Measurements from ENCODE around the gene SPEN. TPM values are rescaled to one million over a fixed set of nuclear protein-coding genes. Genes with fewer than 3 reads are reported as not detected.

Gene SPEN
- 25.6 and 63.0 TPM in 2 replicates for total RNA-seq

GRCh38 chr1:15847100-15847892 lies at the start of gene SPEN:
Gene SPEN (plus strand): TSS chr1:15847707. CDS start chr1:15848068, 361 bp downstream.

GRCh38 chr1:15807549-15807948 lies 40.0 kb upstream of the SPEN start, which contains the start of gene UQCRHL:
Gene UQCRHL (minus strand): TSS chr1:15807649. CDS start chr1:15807649, 0 bp downstream.

GRCh38 chr1:15975805-15976680 lies 128.5 kb downstream of the SPEN start, which contains the start of gene ZBTB17:
Gene ZBTB17 (minus strand): TSS chr1:15976101. CDS start chr1:15948495, 27,606 bp downstream.

Other genes with a start within 250 kb of the SPEN start
- 12.6 and 45.5 TPM in 2 replicates for gene DDI2, start 230.2 kb upstream of the SPEN start, total RNA-seq
- gene PLEKHM2, start 163.4 kb upstream of the SPEN start, total RNA-seq: 74.8 and 114 TPM in 2 replicates
- gene SLC25A34, start 111.4 kb upstream of the SPEN start, total RNA-seq: 0.68 and 1.7 TPM in 2 replicates
- gene TMEM82, start 105.2 kb upstream of the SPEN start, total RNA-seq: not detected in 2 replicates
- gene FBLIM1, start 88.9 kb upstream of the SPEN start, total RNA-seq: 96.7 and 131 TPM in 2 replicates
- gene UQCRHL, start 40.1 kb upstream of the SPEN start, total RNA-seq: 0.68 and 1.9 TPM in 2 replicates
- gene ZBTB17, start 128.4 kb downstream of the SPEN start, total RNA-seq: 30.1 and 38.5 TPM in 2 replicates
- not detected in 2 replicates for gene SRARP, start 156.5 kb downstream of the SPEN start, total RNA-seq
- not detected in 2 replicates for gene HSPB7, start 170.3 kb downstream of the SPEN start, total RNA-seq
- not detected in 2 replicates for gene CLCNKA, start 174.3 kb downstream of the SPEN start, total RNA-seq
- gene CLCNKB, start 196.1 kb downstream of the SPEN start, total RNA-seq: 0.21 TPM in 1 of 2 replicates, not detected in the other
- 0.34 and 1.00 TPM in 2 replicates for gene FAM131C, start 225.9 kb downstream of the SPEN start, total RNA-seq

All from nasal cavity respiratory epithelium epithelial cell of viscerocranial mucosa (primary cell).